GM18511 (cell line): ENCODE measurements around the gene H6PD.

Experiments
- ATAC-seq: cut with Tn5 transposase; IDR thresholded peaks from one replicate; pipeline ENCODE4 v1.9.1; 2021; ENCODE audit warnings: mild to moderate bottlenecking, moderate library complexity; ENCODE audit not compliant: unreplicated experiment

The H6PD gene

DNA sequence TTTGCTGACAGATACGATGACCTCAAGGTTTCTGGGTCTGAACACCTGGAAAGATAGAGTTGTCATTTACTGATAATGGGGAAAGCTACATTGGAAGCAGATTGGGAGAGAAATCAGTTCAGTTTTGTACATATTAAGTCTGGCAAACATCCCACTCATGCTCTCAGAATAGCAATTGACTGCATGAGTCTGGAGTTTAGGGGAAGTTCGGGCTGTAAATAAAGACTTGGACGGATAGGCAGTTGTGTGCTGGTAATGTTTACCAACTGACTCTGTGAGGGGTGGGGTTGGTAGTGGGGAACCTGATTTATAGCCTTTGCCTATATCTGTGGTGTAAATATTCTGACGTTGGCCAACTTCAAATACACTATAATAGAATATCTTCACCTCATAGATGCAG lies 4.0 kb downstream of the H6PD start:
- no peak for ATAC-seq

DNA sequence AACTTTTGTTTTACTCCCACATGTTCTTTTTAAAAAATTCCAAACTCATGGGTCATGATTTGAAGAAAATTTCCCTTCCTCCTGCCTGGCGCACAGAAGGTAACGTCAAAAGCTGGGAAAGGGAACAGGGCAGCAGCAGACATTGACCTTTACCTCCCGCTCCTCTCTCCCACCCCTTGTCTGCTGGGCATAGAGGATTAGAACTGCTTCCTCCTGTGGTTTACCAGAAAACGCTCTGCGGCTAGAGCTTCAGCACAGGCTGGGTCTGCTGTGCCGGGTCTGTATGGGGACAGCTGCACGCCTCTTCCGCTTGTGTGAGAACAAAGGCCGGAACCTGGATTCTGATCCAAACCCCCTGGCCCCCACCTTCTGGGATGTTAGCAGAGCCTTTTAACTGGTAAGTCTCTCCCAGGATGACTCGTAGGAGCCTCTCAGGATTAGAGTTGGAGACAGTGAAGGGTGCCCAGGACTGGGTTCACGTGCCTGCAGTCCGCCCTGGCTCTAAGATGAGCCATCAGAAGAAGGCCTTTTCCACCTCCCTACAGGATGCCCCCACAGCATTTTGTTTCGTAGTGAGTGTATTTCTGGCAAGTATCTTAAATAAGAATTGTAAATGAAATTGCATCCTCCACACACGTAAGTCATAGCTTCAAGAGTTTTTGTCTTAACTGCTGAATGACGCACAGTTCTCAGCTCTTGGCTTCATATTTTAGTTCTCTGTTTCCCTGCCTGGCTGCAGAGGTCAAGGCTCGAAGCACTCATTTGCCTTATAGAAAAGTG lies 5.2 kb downstream of the H6PD start:
- ATAC-seq, result no peak

DNA sequence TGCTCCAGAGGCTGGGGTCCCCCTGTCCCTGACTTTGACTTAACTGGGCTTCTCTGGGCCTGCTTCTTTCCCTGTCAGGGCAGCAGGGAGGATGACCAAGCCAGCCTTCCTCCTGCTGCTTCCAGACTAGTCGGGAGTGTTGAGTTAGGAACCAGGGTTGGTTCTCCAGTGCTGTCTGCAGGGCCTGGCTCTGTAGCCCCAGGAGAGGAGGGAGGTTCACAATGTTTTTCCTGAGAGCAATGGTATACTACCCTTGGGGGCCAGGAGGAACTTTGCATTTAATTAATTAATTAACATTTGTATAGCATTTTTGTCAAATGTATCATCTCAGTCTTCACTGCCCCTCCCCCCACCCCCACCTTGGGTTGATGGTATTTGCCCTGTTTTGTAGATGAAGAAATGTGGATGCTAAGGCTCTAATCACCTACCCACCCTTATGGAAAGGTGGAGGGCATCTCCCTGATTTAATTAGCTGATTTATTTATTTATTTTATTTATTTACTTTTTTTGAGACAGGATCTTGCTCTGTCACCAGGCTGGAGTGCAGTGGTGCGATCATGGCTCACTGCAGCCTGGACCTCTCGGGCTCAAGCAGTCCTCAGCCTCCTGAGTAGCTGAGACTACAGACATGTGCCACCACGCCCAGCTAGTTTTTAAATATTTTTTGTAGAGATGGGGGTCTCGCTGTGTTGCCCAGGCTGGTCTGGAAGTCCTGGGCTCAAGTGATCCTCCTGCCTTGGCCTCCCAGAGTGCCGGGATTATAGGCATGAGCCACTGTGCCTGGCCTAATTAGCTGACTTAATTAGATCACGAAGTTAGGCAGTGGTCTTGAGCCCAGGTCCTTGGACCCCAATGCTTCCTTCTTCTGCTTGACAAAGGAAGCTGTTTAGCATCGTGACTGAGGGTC lies 6.6 kb downstream of the H6PD start:
- no peak for ATAC-seq

DNA sequence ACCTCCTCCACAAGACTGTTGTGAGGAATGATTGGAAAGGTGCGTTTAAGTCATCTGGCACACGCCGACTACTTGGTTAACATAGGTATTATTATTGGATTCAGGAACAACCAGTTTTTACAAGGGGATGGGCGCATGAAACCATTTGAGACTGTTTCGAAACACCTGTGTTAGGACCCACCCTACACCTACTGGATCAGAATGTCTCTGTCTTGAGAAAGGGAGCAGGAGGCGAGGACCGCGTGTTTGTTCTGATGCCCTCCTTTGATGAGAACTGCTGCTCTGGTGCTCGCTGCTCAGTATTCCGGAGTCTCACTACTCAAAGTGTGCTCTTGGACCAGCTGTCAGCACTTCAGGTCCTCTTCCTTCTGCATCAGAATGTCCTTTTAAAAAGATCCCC lies 7.3 kb downstream of the H6PD start:
- ATAC-seq, result no peak

DNA sequence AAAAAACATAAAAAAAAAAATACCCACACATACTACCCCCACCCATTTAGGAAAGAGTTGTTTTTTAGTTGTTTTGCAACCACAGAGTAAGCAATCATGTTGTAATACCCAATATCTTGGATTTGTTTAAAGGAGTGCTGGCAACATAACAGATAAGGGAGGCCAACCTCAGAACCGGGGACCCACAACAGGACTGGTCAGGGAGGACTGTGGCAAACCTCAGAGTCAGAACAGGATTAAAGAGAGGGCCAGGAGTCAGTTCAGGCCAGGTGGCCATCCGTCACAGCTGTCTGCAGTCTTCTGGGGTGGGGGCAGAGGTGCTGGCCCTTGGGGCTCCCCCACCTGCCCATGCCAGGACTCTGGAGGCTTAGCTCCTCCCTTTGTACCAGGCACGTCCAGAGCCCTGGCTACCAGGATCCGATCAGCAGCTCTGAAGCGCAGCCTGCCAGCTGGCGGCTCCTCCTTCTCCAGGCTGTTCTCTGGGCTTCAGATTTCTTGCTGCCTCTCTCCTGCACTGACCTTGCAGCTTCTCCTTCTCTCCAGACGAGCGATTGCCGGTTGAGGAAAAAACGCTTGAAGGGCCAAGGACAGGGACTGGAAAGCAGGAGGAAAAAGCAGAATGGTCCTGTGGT lies 7.9 kb downstream of the H6PD start:
- no peak for ATAC-seq

DNA sequence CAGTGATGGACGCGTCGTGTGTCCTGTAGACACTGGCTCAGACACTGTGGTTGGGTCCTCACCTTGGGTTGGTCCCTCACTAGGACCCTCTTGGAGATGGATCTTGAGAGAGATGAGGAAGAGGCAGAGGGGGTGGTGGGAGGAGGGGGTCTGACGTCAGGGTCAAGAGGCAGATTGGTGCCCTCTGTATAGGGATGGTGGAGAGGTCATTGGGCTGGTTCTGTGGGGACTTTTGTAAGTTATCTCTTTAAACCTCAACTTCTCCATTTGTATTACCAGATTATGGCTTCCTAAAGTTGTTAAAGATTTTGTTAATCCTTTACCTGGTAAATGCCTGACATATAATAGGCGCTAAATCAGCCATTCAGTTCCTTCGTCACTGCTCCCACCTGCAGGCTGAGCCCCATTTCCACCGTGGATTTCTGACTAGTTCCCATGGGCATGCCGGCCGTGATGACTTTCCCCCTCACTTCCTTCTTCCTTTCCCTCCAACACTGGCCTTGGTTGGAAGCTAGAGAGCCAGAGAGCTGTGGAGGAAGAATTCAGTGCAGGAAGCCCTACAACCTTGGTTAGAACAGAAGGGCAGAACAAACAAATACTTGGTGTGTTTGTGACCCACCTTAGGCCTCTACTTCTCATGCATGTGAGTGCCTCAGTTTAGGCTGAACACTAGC lies 8.6 kb downstream of the H6PD start:
- ATAC-seq, result no peak

DNA sequence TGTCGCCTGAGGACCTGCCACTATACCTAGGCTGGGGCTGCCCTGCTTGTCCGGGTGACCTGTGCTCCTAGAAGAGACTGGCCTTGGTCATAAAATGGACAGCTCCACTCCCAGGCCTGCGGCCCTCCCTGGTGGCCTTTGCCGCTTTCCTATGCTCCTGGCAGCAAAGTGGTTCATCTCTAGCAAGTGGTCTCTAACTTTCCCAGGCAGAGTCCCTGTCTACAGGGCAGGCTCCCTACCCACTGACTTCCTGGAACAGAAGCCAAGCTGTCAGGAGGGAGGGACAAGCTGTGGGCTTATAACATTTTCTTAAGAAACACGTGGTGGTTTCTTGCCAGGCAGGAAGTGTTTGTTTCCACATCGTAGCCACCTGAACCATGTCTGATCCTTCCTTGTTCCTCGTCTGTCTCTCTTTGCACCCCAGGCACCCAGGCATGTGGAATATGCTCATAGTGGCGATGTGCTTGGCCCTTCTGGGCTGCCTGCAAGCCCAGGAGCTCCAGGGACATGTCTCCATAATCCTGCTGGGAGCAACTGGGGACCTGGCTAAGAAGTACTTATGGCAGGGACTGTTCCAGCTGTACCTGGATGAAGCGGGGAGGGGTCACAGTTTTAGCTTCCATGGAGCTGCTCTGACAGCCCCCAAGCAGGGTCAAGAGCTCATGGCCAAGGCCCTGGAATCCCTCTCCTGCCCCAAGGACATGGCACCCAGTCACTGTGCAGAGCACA lies 10.1 kb downstream of the H6PD start:
- ATAC-seq, result no peak

DNA sequence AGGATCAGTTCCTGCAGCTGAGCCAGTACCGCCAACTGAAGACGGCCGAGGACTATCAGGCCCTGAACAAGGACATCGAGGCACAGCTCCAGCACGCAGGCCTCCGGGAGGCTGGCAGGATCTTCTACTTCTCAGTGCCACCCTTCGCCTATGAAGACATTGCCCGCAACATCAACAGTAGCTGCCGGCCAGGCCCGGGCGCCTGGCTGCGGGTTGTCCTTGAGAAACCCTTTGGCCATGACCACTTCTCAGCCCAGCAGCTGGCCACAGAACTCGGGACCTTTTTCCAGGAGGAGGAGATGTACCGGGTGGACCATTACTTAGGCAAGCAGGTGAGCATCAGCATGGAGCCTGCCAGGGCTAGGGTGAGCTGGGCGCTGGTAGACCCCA lies 10.7 kb downstream of the H6PD start:
- ATAC-seq, result no peak

DNA sequence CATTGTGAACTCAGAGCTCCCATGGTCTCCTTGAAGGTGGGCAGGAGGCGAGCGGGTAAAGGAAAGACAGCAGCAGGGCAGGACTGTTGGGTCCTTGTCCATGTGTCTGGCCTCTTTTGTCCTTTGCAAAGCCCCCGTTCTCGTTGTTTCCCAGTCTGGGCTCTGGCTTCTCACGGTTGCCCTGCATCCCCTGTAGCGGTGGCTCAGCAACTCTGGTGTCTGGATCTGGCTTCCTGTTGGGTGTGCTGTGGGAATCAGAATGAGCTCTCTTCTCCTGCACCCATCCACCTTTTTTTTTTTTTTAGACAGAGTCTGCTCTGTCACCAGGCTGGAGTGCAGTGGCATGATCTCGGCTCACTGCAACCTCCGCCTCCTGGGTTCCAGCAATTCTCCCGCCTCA lies 11.1 kb downstream of the H6PD start:
- ATAC-seq, result no peak

DNA sequence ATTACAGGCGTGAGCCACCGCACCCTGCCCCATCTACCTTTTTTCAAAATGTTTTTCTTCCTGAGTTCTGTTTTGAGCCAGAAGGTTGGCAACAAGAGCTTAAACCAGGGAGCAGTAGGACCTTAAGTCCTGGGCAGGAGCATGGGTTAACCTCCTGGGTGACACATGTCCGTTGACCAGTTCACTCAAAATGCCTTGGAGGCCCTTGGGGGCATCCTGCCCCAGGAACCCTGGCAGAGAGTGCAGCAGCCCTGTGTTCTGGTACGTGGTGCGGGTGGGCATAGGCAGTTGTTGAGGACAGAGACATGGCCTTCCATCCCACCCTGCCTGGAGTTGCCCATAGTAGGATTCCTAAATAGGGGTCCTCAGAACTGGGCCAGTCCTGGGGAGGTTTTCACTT lies 11.6 kb downstream of the H6PD start:
- no peak for ATAC-seq

DNA sequence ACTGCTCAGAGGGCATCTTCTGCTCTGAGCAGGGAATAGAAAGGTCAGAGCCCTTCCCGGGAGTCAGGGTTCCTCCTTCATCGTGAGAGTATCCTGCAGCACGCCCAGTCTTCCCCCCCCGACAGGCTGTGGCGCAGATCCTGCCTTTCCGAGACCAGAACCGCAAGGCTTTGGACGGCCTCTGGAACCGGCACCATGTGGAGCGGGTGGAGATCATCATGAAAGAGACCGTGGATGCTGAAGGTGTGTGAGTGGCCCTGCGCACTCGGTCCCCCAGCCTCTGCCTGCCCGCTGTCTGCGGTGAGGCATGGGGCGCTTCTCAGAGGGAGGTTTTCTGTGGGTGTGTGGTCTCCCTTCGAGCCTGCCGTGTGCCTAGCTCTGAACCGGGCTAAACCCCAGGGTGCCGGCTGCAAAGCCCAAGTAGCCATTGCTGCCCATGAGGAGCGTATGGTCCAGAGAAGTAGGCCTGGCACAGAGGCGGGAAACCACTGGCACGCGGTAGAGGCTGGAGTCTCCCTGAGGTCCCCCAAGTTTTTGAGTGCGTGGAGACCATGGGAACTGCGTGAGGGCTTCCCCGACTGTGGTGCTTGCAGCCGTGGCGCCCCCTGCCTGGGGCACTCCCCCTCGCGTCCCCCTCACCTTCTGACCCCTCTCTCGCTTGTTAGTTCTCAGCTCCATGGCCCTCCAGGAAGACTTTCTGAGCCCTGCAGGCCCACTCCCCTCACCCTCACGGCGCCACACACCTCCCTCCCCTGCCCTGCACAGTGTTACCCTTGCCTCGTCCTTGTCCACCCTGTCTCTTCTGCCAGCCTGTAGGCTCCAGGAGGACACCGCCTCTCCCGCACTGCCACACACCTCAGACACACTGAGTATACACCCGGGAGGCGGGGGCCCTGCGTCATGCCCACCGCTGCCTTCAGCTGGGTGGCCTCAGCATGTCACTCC lies 12.5 kb downstream of the H6PD start:
- ATAC-seq, result no peak

DNA sequence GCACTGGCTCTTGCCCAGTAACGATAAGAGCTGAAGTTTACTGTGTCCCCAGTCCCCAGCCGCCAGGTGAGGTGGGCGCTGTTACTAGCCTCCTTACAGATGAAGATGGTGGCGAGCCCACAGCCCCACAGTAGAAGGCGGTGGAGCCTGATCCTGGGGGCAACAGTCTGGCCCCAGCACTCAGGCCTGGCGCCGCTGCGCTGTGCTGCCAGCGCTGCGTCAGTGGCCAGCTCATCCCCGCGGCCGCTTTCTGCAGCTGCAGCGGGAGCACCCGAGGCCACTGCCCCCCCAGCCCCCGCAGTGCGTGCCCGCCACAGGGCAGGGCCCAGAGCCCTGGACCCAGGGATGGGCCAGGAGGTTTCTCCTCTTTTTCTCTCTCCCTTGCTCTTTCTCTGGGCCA lies 13.3 kb downstream of the H6PD start:
- ATAC-seq, result no peak

DNA sequence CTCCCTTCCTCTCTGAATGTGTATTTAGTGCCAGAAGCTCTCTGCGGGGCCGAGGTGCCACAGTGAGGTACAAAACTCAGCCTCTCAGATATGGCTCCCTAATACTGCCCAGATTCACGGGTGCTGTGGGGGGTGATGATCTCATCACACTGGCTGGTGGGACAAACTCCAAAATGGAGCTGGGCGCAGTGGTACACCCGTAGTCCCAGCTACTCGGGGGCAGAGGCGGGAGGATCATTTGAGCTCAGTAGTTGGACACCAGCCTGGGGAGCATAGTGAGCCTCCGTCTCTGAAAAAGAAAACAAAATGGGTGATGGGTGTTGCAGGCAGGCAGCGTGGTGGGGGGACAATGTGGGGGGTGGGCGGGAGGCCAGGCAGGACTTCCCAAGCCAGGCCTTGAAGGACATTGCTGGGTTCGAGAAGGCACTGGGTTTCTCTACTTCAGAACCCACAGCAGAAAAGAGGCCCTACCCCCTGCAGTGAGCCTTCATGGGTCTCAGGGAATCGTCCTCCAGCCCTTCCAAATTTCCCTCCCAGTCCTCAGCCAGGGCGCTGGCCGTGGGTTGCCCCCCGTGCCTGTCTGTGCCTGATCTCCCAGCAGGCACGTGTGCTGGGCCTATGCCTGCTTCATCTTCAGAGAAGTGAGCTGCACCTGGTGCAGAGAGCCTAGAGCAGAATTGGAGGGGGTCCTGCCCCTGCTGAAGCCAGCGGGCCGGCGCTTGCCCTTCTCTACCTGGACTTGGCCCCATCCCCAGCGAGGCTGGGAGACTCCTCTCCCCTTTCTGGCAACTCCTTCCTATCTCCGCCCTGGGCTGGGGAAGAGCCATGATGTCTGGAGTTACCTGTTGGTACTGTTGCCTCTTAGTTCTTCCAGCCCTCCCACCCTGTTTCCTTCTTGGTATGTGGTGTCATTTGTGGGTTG lies 14.0 kb downstream of the H6PD start:
- no peak for ATAC-seq

DNA sequence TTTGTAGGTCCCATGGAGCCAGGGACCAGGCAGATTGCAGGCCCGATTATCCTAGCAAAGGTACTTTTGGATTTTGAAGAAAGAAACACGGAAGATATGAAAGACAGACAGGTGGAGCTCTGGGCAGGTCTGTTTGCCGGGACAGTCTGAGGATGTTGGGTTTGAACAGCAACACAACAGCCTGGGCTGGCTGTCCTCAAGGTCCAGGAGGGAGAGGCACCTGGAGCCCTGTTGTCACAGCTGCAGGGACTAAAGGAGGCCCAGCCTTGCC lies 14.6 kb downstream of the H6PD start:
- no peak for ATAC-seq

DNA sequence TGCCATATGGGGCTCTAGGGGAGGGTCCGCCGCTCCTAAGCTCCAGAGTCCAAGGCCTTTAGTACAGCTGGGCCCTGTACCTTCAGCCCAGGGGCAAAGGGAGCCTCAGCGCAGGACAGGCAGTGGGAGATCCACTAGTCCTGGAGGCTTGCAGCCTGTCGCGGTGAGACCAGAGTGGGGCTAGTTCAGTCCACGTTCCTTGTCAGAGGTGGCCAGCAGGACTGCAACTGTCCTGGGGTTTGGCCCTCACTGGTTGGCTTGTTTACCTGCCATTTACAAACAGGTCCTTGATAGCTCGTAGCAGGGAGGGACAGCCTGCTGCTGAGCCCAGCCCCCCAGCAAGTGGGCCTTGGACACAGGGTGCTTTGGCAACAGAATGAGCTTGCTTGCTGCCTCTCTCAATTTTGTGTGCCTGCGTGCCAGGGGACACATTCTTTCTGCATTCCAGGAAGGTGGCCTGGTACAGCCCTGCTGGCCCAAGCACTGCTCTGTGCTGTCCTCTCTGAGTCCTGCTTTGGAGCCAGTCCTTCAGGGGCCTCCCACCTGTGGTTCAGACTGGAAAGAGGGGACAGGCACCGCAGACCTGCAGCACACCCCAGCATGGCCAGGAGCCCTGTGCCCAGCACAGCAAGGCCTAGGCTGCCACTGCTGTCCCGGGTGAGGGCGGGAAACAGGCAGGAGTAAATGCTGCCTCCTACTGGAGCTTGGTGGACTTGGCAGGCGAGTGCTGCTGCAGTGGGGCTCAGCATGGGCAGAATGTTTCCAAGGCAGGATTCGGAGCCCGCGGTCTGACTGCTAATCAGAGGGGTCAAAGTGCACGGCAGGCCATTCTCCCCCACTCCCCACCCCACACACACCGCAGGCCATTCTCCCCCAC lies 15.2 kb downstream of the H6PD start:
- no peak for ATAC-seq

DNA sequence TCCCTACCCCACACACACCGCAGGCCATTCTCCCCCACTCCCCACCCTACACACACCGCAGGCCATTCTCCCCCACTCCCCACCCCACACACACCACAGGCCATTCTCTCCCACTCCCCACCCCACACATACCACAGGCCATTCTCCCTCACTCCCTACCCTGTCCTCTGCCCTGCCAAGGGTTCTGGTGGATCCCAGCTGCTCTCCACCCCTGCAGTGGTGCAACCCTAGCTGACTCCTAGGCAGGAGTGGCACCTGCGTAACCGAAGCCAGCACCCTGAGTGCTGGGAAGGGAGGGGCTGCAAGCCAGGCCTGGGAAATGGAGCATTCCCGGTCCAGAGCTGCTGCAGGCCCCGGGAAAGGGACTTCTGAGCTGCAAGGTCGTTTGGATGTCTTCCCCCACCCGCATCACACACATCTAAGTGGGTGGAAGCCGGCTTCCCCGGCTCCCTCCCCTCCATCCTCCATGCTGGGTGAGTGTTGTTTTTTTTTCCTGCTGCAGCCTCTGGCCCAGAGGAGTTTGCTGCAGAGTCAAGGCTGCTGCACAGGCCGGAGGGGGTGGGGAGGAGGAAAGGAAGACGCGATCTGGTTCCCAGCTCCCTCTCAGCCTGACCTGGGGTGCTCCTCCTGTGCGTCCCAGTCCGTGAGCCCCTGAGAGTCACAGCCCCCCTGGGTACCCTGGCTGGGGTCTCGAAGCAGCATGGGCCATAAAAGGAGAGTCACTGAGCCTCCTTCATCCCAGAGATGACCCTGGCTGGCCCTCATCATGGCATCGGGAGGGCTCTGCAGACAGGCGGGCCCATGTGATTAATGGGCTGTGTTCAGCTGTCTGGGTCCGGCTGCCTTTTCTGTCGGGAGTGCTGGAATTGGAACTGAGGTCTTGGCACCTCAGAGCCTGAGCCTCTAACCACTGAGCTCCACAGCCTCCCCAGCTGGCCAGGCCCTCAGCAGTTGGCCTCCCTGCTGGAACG lies 16.1 kb downstream of the H6PD start:
- no peak for ATAC-seq

DNA sequence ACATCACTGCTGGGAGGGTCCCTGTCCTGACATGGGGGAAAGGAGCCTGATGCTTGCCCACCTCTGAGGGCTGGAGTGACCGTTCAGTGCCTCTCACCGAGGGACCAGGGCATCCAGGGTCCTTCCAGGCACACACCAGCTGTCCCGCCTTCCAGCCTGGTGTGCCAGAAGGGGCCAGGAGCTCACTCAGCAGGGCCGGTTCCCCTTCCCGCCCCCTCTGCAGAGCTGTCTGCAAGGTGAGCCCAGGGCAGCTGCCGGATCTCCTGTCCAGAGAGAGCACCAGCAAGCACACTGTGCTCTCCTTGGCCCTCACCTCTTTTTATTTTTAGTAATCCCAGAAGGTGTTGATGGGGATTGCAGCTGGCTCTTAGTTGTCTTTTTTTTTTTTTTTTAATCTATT lies 16.9 kb downstream of the H6PD start:
- no peak for ATAC-seq
